Measurements from ENCODE around the gene CX3CL1. TPM values are rescaled to one million over a fixed set of nuclear protein-coding genes. Genes with fewer than 3 reads are reported as not detected.

CX3CL1 gene
- total RNA-seq, 6 donors from 2014 or later = 6.3 to 106 (median 31.7) TPM

DNA sequence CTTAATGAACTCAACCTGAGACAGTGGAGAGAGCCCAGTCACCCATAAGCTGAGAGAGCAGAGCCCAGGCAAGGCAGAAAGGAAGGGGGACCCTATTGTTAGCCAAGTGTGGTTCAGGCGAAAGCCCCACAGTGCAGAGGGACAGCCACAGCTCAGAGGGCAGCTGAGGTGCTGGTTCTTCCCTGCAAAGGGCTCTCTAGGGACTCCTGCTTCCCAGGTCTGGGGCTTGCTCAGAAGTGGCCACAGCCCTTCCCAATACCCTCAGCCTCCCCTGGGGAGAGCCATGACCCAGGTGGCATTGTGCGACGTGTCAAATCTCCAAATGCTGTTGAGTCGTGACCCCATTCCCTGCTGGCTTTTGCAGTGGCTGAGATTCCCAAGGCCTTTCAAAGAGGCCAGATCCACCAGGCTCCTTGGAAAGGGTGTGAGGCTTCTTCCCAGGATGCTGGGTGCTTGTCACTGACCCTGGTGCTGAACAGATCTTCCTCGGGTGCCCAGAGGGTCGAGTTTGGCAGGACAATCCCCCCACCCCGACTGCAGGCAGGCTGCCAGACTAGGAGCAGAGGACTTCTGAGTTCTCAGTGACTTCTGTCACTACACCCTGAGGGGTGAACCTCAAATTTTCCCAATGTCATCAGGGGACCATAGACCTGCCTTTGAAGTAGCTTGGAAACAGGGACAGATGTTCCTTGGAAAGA is 29.8 kb downstream of the CX3CL1 start:
- H3K4me3 ChIP-seq = no peak overlapping the region
- no peaks in the 10 kb centered on the region for H3K36me3 ChIP-seq
- TF ChIP-seq POLR2A (IDR thresholded peaks at IDR 0.05) (no peak), EP300 (IDR thresholded peaks at IDR 0.05) (no peak), POLR2AphosphoS5 (IDR thresholded peaks at IDR 0.05) (no peak)
- TF ChIP-seq, protein P1, sequence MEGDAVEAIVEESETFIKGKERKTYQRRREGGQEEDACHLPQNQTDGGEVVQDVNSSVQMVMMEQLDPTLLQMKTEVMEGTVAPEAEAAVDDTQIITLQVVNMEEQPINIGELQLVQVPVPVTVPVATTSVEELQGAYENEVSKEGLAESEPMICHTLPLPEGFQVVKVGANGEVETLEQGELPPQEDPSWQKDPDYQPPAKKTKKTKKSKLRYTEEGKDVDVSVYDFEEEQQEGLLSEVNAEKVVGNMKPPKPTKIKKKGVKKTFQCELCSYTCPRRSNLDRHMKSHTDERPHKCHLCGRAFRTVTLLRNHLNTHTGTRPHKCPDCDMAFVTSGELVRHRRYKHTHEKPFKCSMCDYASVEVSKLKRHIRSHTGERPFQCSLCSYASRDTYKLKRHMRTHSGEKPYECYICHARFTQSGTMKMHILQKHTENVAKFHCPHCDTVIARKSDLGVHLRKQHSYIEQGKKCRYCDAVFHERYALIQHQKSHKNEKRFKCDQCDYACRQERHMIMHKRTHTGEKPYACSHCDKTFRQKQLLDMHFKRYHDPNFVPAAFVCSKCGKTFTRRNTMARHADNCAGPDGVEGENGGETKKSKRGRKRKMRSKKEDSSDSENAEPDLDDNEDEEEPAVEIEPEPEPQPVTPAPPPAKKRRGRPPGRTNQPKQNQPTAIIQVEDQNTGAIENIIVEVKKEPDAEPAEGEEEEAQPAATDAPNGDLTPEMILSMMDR (IDR thresholded peaks at IDR 0.05) = no peak
- H3K27ac ChIP-seq = no peak overlapping the region
- H3K27me3 ChIP-seq = no peaks in the 10 kb centered on the region
- H3K4me1 ChIP-seq = no peaks in the 10 kb centered on the region
- no peaks in the 10 kb centered on the region for H3K9me3 ChIP-seq
- ATAC-seq (ENCODE audit: low FRiP score in 2 of 2) (no peak), DNase-seq (no peak)
- WGBS, 2 donors = 66 to 90% methylated on average over 3 to 7 of the region's 7 CpGs

DNA sequence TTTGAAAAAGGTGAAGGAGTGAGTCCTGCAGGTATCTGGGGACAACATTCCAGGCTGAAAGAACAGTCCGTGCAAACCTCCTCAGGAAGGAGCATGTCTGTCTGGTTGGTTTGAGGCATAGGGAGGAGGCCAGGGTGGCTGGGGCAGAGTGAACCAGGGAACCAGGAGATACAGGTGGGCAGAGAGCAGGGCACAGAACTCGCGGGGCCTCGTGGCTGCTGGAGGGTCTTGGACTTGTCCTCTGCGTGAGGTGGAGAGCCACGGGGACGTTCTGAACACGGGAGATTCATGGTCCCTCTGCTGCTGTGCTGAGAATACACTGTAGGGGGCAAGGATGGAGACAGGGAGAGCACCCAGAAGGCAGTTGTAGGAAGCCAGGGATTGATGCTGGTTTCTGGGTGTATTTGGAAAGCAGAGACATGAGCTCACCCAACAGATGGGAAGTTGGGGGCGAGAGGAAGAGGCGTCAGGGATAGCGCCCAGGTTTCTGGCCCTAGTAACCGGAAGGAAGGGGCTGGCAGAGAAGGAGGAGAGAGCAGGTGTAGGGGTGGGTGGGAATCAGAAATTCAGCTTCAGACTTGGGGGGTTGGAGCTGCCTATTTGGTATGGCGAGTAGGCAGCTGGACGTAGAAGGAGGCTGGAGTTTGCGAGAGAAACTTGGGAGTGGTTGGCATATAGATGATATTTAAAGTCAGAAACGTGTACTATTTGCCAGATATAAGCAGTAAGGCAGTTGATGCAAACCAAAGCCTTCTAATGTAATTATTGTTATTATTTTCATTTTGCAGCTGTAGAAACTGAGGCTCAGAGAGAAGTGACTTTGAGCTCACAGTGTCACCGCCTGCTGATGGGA is 31.9 kb downstream of the CX3CL1 start, which contains the start of gene CCL17:
Gene CCL17 (plus strand): TSS at position 803 of the 853 bp plus-strand sequence. CDS start 9,166 bp downstream, outside the sequence.
- Histone ChIP-seq H3K27me3 (no peaks in the 10 kb centered on the region), H3K4me1 (peaks cover 2 to 9% (median 4%) of the 10 kb centered on the region in 4 donors), H3K9me3 (no peaks in the 10 kb centered on the region), H3K4me3 (no peak within 1 kb of the TSS), H3K27ac (no peak within 1 kb of the TSS), H3K36me3 (no peaks in the 10 kb centered on the region)
- peak in 1 of 2 donors; percentile 45 for DNase-seq
- no peak for ATAC-seq (ENCODE audit: low FRiP score in 2 of 2)
- TF ChIP-seq POLR2AphosphoS5 (IDR thresholded peaks at IDR 0.05) (no peak), EP300 (IDR thresholded peaks at IDR 0.05) (no peak), POLR2A (IDR thresholded peaks at IDR 0.05) (no peak)
- TF ChIP-seq, protein P1 (IDR thresholded peaks at IDR 0.05) = no peak
- 77 to 79% methylated on average over 17 of the region's 17 CpGs for WGBS, 2 donors

DNA sequence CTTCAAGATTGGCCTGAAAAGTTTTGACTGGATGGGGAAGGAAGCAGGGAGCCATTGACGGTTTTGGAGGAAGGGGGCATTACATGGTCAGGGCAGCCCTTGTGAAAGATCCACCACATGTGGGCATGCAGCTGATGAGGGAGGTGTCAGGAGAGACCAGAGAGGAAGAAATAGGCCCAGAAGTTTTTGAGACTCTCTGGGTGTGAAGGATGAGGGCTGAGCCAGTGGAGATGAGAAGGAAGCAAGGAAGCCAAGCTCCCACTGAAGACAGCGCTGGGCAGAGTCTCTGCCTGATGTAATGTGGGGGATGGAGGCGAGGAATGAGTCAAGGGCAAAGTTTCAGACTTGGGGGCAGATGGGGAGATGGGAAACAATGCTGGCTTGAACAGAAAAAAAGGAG is 32.8 kb downstream of the CX3CL1 start:
- Histone ChIP-seq H3K4me3 (no peak overlapping the region), H3K4me1 (peaks cover 11 to 18% (median 13%) of the 10 kb centered on the region in 4 donors), H3K27me3 (no peaks in the 10 kb centered on the region), H3K36me3 (no peaks in the 10 kb centered on the region), H3K9me3 (no peaks in the 10 kb centered on the region), H3K27ac (no peak overlapping the region)
- ATAC-seq (ENCODE audit: low FRiP score in 2 of 2) (no peak), DNase-seq (no peak)
- WGBS, 2 donors = 73 to 75% methylated on average over 3 of the region's 3 CpGs
- no peak for TF ChIP-seq EP300 (IDR thresholded peaks at IDR 0.05)
- TF ChIP-seq, protein P1 (IDR thresholded peaks at IDR 0.05) = no peak
- no peak for TF ChIP-seq POLR2A (IDR thresholded peaks at IDR 0.05)
- TF ChIP-seq POLR2AphosphoS5 (IDR thresholded peaks at IDR 0.05) = no peak

DNA sequence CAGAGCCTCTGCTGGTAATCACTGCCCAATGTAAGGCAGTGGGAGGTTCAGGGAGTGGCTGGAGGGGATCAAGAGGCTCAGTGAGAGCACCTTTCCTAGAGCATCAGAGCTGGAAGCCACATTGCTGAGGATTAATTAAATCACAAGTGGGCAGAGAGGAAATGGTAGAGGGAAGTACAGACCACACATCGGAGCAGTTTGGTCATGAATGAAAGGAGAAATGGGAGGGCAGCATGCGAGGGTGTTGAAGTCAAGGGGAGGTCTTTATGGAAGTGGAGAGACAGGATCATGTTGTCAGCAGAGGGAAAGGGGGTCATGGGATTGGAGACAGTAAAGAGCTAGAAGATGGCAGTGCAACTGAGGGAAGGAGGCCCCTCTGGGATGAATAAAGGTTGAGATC is 34.6 kb downstream of the CX3CL1 start:
- 40 to 62% methylated on average over 2 of the region's 2 CpGs for WGBS, 2 donors
- DNase-seq (no peak), ATAC-seq (ENCODE audit: low FRiP score in 2 of 2) (no peak)
- peaks cover 19 to 24% (median 21%) of the 10 kb centered on the region in 4 donors for H3K4me1 ChIP-seq
- H3K36me3 ChIP-seq = no peaks in the 10 kb centered on the region
- no peak overlapping the region for H3K27ac ChIP-seq
- no peaks in the 10 kb centered on the region for H3K9me3 ChIP-seq
- H3K27me3 ChIP-seq = no peaks in the 10 kb centered on the region
- TF ChIP-seq, protein P1 (IDR thresholded peaks at IDR 0.05) = no peak
- TF ChIP-seq POLR2A (IDR thresholded peaks at IDR 0.05) = no peak
- TF ChIP-seq POLR2AphosphoS5 (IDR thresholded peaks at IDR 0.05) = no peak
- TF ChIP-seq EP300 (IDR thresholded peaks at IDR 0.05) = no peak
- no peak overlapping the region for H3K4me3 ChIP-seq

All from upper lobe of left lung (tissue), 6 donors.